Hematopoietic multipotent progenitor cell (in vitro differentiated cells): ENCODE measurements around the gene ITM2C. TPM values are rescaled to one million over a fixed set of nuclear protein-coding genes. Genes with fewer than 3 reads are reported as not detected.

Experiments used
- DNase-seq, 3 donors: peaks; one replicate each; pipeline ENCODE4 v3.0.0-alpha.2; 2011 to 2015; ENCODE audit warnings: low read depth in 2 of 3, low spot score in 2 of 3
- total RNA-seq: library from RNA; depleted of rRNA; stranded (reverse); fragments of >200 nt; gene quantifications from one replicate; pipeline ENCODE4 v1.2.3, GENCODE V29; 2012

Gene ITM2C
- total RNA-seq, 1 donor: 318 TPM

GRCh38 chr2:230872151-230872967, 7.6 kb downstream of the ITM2C start:
- DNase-seq: no peak

DNA sequence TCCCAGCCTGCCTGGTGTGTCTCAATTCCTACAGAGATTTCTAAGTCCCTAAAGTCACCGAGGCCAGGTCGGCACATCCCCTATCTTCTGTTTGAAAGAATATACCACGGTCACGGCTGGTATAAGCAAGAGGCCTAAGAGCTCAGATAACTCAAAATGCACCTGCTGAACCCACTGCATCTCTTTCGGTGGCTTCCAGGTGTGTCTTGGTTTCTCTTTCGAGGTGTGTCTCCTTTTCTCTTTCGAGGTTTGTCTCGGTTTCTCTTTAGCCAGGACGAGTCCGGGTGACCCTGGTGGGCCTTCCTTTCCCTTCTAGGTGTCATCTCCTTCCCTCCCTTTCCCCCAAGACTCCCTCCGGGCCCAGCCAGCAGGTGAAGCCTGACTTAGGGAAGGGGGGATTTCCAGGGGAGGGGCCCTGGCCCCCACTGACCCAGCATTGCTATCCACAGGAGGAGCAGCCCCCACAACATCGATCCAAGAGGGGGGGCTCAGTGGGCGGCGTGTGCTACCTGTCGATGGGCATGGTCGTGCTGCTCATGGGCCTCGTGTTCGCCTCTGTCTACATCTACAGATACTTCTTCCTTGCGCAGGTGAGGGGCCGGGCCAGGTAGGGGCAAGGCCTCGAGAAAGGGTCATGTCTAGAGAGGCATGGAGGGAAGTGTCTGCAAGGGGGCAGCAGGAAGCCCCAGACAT, 8.4 kb downstream of the ITM2C start:
- DNase-seq: no peak

DNA sequence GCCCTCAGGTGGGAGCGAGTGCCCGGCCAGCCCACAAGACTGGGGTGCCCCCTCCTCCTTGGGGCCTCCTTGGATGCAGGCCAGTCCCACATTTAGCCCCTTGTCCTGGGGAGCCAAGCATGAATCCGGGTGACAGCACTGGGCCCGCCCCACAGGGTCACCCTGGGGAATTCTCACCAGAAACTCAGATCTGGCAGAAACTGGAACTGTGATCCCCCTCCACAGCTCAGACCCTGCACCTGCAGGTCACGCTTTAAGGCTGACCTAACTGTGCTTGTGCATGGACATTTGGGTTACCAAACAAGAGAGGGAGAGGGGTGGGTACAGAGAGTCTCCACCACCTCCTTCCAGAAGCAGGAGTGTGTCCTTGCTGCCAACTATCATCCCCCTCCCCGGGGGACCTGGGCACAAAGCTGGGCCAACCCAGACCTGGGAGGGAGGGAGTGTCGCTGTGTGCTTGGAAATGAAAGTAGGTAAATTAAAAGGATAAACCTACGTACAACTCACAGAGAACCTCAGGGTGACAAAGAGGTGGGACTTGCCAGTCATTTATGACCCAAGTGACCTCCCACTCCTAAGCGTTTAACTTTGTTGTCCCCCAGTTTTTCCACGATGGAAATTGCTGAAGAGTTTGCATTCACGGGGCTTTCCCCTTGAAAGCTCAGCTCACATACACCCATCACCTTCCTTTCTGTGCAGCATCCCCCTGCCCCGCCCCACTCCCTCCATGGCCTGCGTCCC, 9.1 kb downstream of the ITM2C start:
- no peak for DNase-seq

DNA sequence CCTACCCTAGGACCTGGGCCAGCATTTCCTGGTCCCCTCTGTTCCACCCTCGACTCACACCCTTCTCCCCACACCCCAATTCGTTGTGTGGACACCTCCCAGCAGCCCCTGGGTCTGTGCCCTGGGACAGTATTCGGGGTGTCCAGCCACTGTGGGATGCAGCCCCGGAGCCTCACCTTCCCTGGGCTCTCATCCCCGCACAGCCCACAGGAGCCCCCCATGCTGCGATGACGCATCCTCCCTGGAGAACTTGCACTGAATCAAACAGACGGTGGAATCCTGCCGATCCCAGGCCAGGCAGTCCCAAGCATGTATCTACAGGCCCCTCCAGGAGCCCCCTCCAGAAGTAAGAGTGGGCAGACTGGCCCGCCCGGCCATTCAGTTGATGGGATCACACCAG, 9.7 kb downstream of the ITM2C start:
- no peak for DNase-seq

DNA sequence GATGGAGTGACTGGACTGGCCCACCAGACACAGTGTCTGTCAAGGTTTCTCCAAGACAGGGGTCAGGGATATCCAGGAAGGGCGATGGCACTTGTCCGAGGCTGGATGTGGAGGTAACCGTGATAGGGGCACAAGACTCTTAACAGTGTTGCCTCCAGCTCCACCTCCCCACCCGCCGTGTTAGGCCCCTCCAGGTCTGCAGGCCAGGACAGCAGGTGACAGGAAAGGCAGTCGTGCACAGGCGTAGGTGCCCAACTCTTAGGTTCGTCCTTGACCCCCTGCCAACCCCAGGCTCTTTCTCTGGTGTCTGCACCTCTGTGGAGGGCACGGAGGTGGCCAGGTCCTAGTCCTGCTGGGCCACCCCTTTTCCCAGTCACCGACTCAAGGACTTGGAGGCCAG, 10.1 kb downstream of the ITM2C start:
- DNase-seq: no peak

DNA sequence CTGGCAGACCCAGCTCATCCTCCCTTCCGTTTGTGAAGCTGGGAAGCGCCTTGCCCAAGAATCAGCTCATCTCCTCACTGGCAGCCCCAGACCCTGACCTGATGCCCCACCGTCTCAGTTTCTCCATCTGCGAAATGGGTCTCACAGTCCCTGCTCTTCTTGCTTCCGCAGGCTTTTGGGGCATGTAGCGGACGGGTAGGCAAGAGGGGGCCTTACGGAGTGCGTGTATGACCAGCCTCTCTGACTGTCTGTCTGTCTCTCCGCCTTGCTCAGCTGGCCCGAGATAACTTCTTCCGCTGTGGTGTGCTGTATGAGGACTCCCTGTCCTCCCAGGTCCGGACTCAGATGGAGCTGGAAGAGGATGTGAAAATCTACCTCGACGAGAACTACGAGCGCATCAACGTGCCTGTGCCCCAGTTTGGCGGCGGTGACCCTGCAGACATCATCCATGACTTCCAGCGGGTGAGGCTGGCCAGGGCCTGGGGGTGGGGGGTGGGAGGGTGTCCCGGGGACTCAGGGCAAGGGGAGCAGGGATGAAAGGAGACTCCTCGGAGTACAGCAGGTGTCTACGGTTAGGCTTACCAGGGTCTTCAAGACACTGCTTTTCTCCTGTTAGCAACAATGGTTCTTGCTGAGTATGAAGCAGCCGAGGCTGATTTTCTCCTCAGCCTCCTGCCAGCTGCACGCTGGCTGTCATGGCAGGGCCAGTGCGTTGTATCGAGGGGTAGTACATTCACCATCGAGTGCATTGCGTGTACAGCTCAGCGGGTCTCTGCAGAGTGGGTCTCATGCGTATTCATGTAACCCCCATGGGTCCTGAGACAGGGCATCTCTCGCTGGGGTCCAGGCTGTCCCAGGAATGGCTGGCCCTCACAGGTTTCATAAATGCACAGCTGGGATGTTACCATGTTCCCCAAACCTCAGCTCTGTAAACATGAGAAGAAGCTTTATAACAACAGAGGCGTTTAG, 10.9 kb downstream of the ITM2C start:
- DNase-seq: no peak

- DNase-seq: no peak
These were observed 12.5 kb downstream of the ITM2C start for GRCh38 chr2:230877116-230877758.

DNA sequence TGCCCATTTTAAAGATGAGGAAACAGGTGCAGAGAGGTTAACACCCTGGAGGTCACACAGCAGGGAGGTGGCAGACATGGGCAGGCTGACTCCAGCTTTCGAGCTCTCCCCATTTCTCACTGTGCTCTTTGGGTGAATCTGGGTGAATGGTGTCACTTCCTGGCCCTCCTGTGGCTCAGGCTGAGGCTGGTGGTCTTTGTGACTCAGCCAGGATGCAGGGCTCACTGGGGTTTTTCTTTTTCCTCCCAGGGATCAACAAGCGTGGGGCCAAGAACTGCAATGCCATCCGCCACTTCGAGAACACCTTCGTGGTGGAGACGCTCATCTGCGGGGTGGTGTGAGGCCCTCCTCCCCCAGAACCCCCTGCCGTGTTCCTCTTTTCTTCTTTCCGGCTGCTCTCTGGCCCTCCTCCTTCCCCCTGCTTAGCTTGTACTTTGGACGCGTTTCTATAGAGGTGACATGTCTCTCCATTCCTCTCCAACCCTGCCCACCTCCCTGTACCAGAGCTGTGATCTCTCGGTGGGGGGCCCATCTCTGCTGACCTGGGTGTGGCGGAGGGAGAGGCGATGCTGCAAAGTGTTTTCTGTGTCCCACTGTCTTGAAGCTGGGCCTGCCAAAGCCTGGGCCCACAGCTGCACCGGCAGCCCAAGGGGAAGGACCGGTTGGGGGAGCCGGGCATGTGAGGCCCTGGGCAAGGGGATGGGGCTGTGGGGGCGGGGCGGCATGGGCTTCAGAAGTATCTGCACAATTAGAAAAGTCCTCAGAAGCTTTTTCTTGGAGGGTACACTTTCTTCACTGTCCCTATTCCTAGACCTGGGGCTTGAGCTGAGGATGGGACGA, 13.2 kb downstream of the ITM2C start:
- DNase-seq: peak in 2 of 3 donors; percentile 93 to 96

- no peak for DNase-seq
These were observed 14.0 kb downstream of the ITM2C start for GRCh38 chr2:230878599-230879188.

DNA sequence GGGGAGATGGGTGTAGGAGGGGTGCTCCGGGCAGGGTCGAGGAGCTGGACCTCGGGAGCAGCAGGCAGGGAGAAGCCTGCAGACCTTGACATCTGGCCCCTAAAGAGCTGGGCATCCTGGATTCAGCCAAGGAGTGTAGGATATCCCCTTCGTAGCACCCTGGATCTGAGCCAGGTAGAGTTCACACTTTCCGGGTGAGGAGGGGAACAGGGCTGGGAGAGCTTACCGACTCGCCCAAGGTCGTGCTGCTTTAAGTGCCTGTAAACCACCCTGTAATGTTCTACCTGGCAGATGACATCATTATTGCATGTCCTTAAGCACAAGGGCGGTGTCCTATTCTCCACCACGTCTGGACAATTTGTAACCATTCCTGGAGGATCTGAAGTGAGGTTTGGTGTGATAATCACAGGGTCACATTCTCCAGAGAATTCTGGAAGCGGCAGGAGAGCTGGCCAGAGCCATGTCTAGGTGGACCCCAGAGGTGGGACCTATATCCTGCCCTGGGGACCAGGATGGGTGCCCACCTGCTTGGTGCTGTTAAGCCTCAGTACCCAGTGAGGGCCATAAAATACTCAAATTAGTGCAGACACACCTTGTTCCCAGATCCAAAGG, 14.6 kb downstream of the ITM2C start:
- no peak for DNase-seq

DNA sequence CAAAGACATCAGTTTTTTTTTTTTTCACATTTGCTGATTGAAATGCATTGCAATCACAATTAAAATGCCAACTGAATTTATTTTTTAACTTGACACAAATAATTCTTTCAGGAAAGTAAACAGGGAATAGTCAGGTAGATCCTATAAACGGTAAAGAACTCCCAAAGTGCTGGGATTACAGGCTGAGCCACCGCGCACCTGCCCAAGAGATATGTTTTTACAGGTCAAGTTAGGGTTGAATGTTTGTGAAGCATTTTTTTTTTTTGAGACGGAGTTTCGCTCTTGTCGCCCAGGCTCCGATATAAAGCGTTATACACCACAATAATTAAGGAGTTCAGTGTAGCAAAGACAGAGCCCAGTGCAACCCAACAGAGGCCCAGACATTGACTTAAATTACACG, 15.1 kb downstream of the ITM2C start:
- no peak for DNase-seq

DNA sequence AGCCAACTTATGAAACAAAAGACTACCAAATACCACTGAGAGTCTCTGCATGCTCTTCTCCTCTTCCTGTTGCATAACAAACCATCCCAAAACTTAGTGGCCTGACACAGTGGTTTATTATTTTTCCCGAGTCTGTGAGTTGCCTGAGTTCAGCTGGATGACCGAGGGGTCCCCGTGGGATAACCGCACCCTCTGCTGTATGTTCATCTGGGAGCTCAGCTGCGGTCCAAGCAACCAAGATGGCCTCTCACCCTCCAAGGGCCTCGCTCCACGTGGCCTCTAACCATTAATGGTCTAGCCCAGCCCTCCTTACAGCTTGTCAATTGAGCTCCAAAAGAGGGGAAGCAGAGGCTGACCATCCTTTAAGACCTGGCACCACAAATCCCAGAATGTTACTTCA, 17.1 kb downstream of the ITM2C start:
- no peak for DNase-seq

- DNase-seq: peak in 2 of 3 donors; percentile 88 to 94
These were observed 20.9 kb downstream of the ITM2C start for GRCh38 chr2:230885463-230886130.

- no peak for DNase-seq
These were observed 21.5 kb downstream of the ITM2C start for GRCh38 chr2:230886206-230886605.

- DNase-seq: no peak
These were observed 21.9 kb downstream of the ITM2C start for GRCh38 chr2:230886671-230887071.

DNA sequence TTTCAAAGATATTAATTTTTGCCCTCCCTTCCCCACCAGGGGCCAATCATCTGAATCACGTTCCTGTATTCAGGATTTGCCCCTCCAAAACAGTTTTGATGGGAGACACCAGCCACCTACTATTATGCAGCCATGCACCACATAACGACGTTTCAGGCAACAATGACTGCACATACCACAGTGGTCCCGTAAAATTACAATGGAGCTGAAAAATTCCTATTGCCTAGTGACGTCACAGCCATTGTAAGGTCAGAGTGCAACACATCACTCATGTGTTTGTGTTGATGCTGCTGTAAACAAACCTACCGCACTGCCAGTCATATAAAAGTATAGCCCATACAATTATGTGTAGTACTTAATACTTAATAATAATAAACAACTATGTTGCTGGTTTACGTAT, 22.6 kb downstream of the ITM2C start:
- DNase-seq: no peak

DNA sequence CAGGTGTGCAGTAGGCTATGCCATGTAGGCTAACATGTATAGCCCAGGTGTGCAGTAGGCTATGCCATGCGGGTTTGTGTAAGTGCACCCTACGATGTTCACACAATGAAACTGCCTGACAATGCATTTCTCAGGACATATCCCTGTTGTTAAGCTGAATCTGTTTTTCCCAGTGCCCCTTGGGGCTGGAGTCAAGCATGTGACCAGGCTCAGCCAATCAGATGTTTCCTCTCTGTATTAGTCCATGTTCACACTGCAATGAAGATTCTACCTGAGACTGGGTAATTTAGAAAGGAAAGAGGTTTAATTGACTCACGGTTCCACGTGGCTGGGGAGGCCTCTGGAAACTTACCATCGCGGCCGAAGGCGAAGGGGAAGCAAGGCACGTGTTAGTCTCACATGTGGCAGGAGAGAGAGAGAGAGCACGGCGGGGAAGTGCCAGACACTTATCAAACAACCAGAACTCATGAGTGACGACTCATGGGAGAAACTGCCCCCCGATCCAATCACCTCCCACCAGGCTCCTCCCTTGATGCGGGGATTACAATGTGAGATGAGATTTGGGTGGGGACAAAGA, 24.2 kb downstream of the ITM2C start:
- DNase-seq: no peak
